Glomerular endothelial cell (primary cell): ENCODE measurements around the gene PRKCA. TPM values are rescaled to one million over a fixed set of nuclear protein-coding genes. Genes with fewer than 3 reads are reported as not detected.
"Not testable (repeated sequence)": the region's sequence is repeated elsewhere in the genome, so short reads cannot be mapped to it uniquely, and the experiment has no call there.

Source experiments
- DNase-seq: peaks from one replicate; pipeline ENCODE4 v3.0.0-alpha.2; 2011; ENCODE audit warnings: low read depth, low spot score; ENCODE audit errors: extremely low read depth
- total RNA-seq: library from RNA; depleted of rRNA; stranded (reverse); fragments of >200 nt; gene quantifications from 2 replicates; pipeline ENCODE4 v1.2.3, GENCODE V29; 2015

PRKCA gene
- total RNA-seq, result 18.4 and 19.9 TPM in 2 replicates

GRCh38 chr17:66301864-66302741, at the start of gene PRKCA:
TSS of gene PRKCA (plus strand) at chr17:66302613.
- DNase-seq, result no peak

- not testable (repeated sequence) for DNase-seq
Measured at GRCh38 chr17:66253458-66253857, 49.0 kb upstream of the PRKCA start.

- DNase-seq, result peak; percentile 42
Measured at GRCh38 chr17:66255112-66255511, 47.3 kb upstream of the PRKCA start.

GRCh38 chr17:66255527-66255971, 46.9 kb upstream of the PRKCA start:
- no peak for DNase-seq

- DNase-seq, result no peak
Measured at GRCh38 chr17:66260275-66260674, 42.1 kb upstream of the PRKCA start.

- DNase-seq, result no peak
Measured at GRCh38 chr17:66260688-66261087, 41.7 kb upstream of the PRKCA start.

GRCh38 chr17:66262767-66263166, 39.6 kb upstream of the PRKCA start:
- no peak for DNase-seq

GRCh38 chr17:66264696-66265095, 37.7 kb upstream of the PRKCA start:
- DNase-seq, result no peak

- no peak for DNase-seq
Measured at GRCh38 chr17:66268247-66268927, 34.0 kb upstream of the PRKCA start.

- no peak for DNase-seq
Measured at GRCh38 chr17:66270106-66270505, 32.3 kb upstream of the PRKCA start.

GRCh38 chr17:66271512-66271911, 30.9 kb upstream of the PRKCA start:
- no peak for DNase-seq

- DNase-seq, result no peak
Measured at GRCh38 chr17:66272811-66273585, 29.4 kb upstream of the PRKCA start.

- DNase-seq, result no peak
Measured at GRCh38 chr17:66273586-66273848, 28.9 kb upstream of the PRKCA start.

GRCh38 chr17:66275651-66276050, 26.8 kb upstream of the PRKCA start:
- DNase-seq, result peak; percentile 72

GRCh38 chr17:66276328-66276937, 26.0 kb upstream of the PRKCA start:
- no peak for DNase-seq

- DNase-seq, result no peak
Measured at GRCh38 chr17:66277191-66277590, 25.2 kb upstream of the PRKCA start.

GRCh38 chr17:66281661-66282369, 20.6 kb upstream of the PRKCA start:
- DNase-seq, result no peak

- DNase-seq, result no peak
Measured at GRCh38 chr17:66283296-66283934, 19.0 kb upstream of the PRKCA start.

- no peak for DNase-seq
Measured at GRCh38 chr17:66283971-66284370, 18.4 kb upstream of the PRKCA start.

GRCh38 chr17:66285149-66285548, 17.3 kb upstream of the PRKCA start:
- no peak for DNase-seq
